Sigmoid colon (tissue), 4 donors: ENCODE measurements around the gene PHTF2.

Source experiments
- CTCF ChIP-seq, 4 experiments: fragments of 450-650 bp in 3 of 4; fragments of 200-600 bp in 1 of 4; IDR thresholded peaks; one replicate each; pipeline ENCODE4 v1.5.1; 2016 to 2019; ENCODE audit warnings: antibody characterized with exemption in 4 of 4, mild to moderate bottlenecking in 3 of 4, moderate library complexity in 2 of 4
- EP300 ChIP-seq, 4 donors: sonication (generic); formaldehyde crosslinking; IDR thresholded peaks; one replicate each; pipeline ENCODE4 v1.6.1; 2017; ENCODE audit warnings: antibody characterized with exemption in 4 of 4
- POLR2A ChIP-seq, 2 donors: fragments of 450-650 bp; IDR thresholded peaks; one replicate each; pipeline ENCODE4 v1.6.1; 2016; ENCODE audit warnings: antibody characterized with exemption in 2 of 2, mild to moderate bottlenecking in 2 of 2, moderate library complexity in 2 of 2
- POLR2AphosphoS5 ChIP-seq, 4 donors: sonication (generic); formaldehyde crosslinking; IDR thresholded peaks; one replicate each; pipeline ENCODE4 v1.6.1; 2017; ENCODE audit warnings: antibody characterized with exemption in 4 of 4

- TF ChIP-seq POLR2A (IDR thresholded peaks at IDR 0.05) (no peak), POLR2AphosphoS5 (IDR thresholded peaks at IDR 0.05) (no peak), CTCF (IDR thresholded peaks at IDR 0.05) (no peak), EP300 (IDR thresholded peaks at IDR 0.05) (no peak)
Observed at GRCh38 chr7:77846317-77847092, 47.9 kb downstream of the PHTF2 start.
